ENCODE measurements around the gene INPP5F. TPM values are rescaled to one million over a fixed set of nuclear protein-coding genes. Genes with fewer than 3 reads are reported as not detected.

INPP5F gene
- total and polyA plus RNA-seq, 2 donors (not counting 1 experiment from before 2014, with no cell fraction given), result 11.2 to 37.5 TPM

DNA sequence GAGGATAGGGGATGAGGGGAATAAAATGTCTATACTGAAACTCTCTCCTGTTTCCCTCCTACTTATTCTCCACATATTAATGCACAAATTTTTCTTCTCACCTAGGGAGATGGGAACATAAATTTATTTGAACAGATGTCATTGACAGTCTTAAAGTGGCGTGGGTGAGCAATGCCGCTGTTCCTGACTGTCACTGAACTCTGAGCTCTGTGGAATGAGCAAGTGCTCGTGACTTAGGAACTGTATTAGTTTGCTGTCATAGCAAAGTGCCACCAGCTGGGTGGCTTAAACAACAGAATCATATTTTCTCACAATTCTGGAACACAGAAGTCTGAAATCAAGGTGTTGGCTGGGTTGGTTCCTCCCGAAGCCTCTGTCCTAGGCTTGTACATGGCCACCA is 29.1 kb downstream of the INPP5F start:
- no peaks in the 10 kb centered on the region for H3K27me3 Mint-ChIP-seq
- Histone ChIP-seq H3K9me3 (ENCODE audit: control extremely low read depth in 1 of 3, control insufficient read depth in 2 of 3, insufficient read depth in 1 of 3, low read length in 2 of 3) (no peaks in the 10 kb centered on the region), H3K36me3 (replicated peaks in 1 of 2; ENCODE audit: control extremely low read depth in 1 of 2, control insufficient read depth in 1 of 2, extremely low read depth in 1 of 2, insufficient read depth in 2 of 2, low read length in 1 of 2) (peaks cover 0 to 20% of the 10 kb centered on the region in 2 experiments), H3K4me3 (ENCODE audit: control extremely low read depth in 1 of 5, extremely low read depth in 1 of 5, insufficient read depth in 1 of 5, low read depth in 2 of 5, low read length in 4 of 5) (no peak overlapping the region), H4K20me1 (ENCODE audit: control insufficient read depth, insufficient read depth, low read length, poor library complexity, severe bottlenecking) (peaks cover 6% of the 10 kb centered on the region), H2AFZ (ENCODE audit: insufficient read depth, low read depth, low read length, poor library complexity, severe bottlenecking) (no peak overlapping the region), H3K27ac (ENCODE audit: low read length in 2 of 2) (no peak overlapping the region), H3K27me3 (replicated peaks in 1 of 4; ENCODE audit: control extremely low read depth in 1 of 4, control insufficient read depth in 3 of 4, insufficient read depth in 4 of 4, low read length in 3 of 4) (no peaks in the 10 kb centered on the region), H3K4me2 (replicated peaks; ENCODE audit: low read depth, low read length, poor library complexity, severe bottlenecking) (no peak overlapping the region), H3K9ac (ENCODE audit: low read length) (no peak overlapping the region), H3K79me2 (ENCODE audit: control insufficient read depth, insufficient read depth, low read length) (peaks cover 64% of the 10 kb centered on the region), H3K4me1 (ENCODE audit: control insufficient read depth in 2 of 2, insufficient read depth in 2 of 2, low read length in 2 of 2) (peaks cover 9 to 11% of the 10 kb centered on the region in 2 donors)
- POLR2A ChIA-PET, result no interaction called here
- 100% methylated on average over 4 of the region's 4 CpGs for WGBS (ENCODE audit: insufficient coverage)
- CTCF ChIA-PET, result interaction anchor here (2.3 kb wide), 1 partner anchor 104 kb away, joined by 7 read pairs; no protein-coding TSS in a partner anchor
- DNase-seq (no peak), ATAC-seq (ENCODE audit: low read depth) (no peak)
- intact Hi-C loops (cut with micrococcal nuclease), result loop anchor here (10.0 kb wide), 2 partner anchors 50 to 980 kb away; no protein-coding TSS in a partner anchor
- H3K27ac Mint-ChIP-seq, result no peak overlapping the region
- H3K4me3 Mint-ChIP-seq, result no peak overlapping the region
- no peaks in the 10 kb centered on the region for H3K9me3 Mint-ChIP-seq (ENCODE audit: insufficient read depth)
- H3K4me1 Mint-ChIP-seq, result peaks cover 30% of the 10 kb centered on the region
- TF ChIP-seq EZH2 (IDR thresholded peaks at IDR 0.05; ENCODE audit: borderline replicate concordance, insufficient read depth, low read depth, low read length, poor library complexity, severe bottlenecking), result no peak
- TF ChIP-seq, protein P1, sequence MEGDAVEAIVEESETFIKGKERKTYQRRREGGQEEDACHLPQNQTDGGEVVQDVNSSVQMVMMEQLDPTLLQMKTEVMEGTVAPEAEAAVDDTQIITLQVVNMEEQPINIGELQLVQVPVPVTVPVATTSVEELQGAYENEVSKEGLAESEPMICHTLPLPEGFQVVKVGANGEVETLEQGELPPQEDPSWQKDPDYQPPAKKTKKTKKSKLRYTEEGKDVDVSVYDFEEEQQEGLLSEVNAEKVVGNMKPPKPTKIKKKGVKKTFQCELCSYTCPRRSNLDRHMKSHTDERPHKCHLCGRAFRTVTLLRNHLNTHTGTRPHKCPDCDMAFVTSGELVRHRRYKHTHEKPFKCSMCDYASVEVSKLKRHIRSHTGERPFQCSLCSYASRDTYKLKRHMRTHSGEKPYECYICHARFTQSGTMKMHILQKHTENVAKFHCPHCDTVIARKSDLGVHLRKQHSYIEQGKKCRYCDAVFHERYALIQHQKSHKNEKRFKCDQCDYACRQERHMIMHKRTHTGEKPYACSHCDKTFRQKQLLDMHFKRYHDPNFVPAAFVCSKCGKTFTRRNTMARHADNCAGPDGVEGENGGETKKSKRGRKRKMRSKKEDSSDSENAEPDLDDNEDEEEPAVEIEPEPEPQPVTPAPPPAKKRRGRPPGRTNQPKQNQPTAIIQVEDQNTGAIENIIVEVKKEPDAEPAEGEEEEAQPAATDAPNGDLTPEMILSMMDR (IDR thresholded peaks at IDR 0.05), result no peak

DNA sequence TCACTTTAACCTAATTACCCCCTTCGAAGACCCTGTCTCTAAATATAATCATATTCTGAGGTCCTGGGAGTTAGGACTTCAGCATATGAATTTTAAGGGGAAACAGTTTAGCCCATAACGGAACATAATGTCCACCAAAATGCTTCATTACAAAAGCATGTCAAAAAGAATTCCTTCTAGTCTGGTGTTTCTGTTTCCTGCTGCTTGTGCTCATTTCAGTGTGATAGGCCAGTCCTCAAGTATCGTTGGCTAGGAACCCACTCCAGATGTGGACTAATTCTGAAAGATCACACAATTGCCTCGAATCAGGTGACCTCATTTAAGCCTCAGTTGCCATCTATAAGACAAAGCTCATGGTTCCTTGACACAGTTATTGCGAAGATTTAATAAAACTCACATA is 29.6 kb downstream of the INPP5F start:
- H3K9ac ChIP-seq (ENCODE audit: low read length), result no peak overlapping the region
- H3K79me2 ChIP-seq (ENCODE audit: control insufficient read depth, insufficient read depth, low read length), result peaks cover 69% of the 10 kb centered on the region
- Mint-ChIP-seq H3K4me3 (no peak overlapping the region), H3K4me1 (peaks cover 26% of the 10 kb centered on the region), H3K9me3 (ENCODE audit: insufficient read depth) (no peaks in the 10 kb centered on the region), H3K27ac (no peak overlapping the region), H3K27me3 (no peaks in the 10 kb centered on the region)
- ATAC-seq (ENCODE audit: low read depth) (no peak), DNase-seq (no peak)
- ChIA-PET CTCF (interaction anchor here (2.3 kb wide), 1 partner anchor 103 kb away, joined by 7 read pairs; no protein-coding TSS in a partner anchor), POLR2A (no interaction called here)
- no peak overlapping the region for H3K4me3 ChIP-seq (ENCODE audit: control extremely low read depth in 1 of 5, extremely low read depth in 1 of 5, insufficient read depth in 1 of 5, low read depth in 2 of 5, low read length in 4 of 5)
- peaks cover 5 to 7% of the 10 kb centered on the region in 2 donors for H3K4me1 ChIP-seq (ENCODE audit: control insufficient read depth in 2 of 2, insufficient read depth in 2 of 2, low read length in 2 of 2)
- 80% methylated on average over 2 of the region's 5 CpGs for WGBS (ENCODE audit: insufficient coverage)
- intact Hi-C loops (cut with micrococcal nuclease), result loop anchor here (10.0 kb wide), 2 partner anchors 49 to 979 kb away; no protein-coding TSS in a partner anchor
- H3K27ac ChIP-seq (ENCODE audit: low read length in 2 of 2), result no peak overlapping the region
- peaks cover 0 to 25% of the 10 kb centered on the region in 2 experiments for H3K36me3 ChIP-seq (replicated peaks in 1 of 2; ENCODE audit: control extremely low read depth in 1 of 2, control insufficient read depth in 1 of 2, extremely low read depth in 1 of 2, insufficient read depth in 2 of 2, low read length in 1 of 2)
- H2AFZ ChIP-seq (ENCODE audit: insufficient read depth, low read depth, low read length, poor library complexity, severe bottlenecking), result no peak overlapping the region
- H4K20me1 ChIP-seq (ENCODE audit: control insufficient read depth, insufficient read depth, low read length, poor library complexity, severe bottlenecking), result peaks cover 6% of the 10 kb centered on the region
- no peaks in the 10 kb centered on the region for H3K9me3 ChIP-seq (ENCODE audit: control extremely low read depth in 1 of 3, control insufficient read depth in 2 of 3, insufficient read depth in 1 of 3, low read length in 2 of 3)
- no peaks in the 10 kb centered on the region for H3K27me3 ChIP-seq (replicated peaks in 1 of 4; ENCODE audit: control extremely low read depth in 1 of 4, control insufficient read depth in 3 of 4, insufficient read depth in 4 of 4, low read length in 3 of 4)
- no peak overlapping the region for H3K4me2 ChIP-seq (replicated peaks; ENCODE audit: low read depth, low read length, poor library complexity, severe bottlenecking)
- TF ChIP-seq, protein P1 (IDR thresholded peaks at IDR 0.05), result no peak
- no peak for TF ChIP-seq EZH2 (IDR thresholded peaks at IDR 0.05; ENCODE audit: borderline replicate concordance, insufficient read depth, low read depth, low read length, poor library complexity, severe bottlenecking)

Measured in B cell (primary cell).